Naive B cell (primary cell): ENCODE data around the gene GPR137. TPM values are rescaled to one million over a fixed set of nuclear protein-coding genes. Genes with fewer than 3 reads are reported as not detected.
"Not testable (repeated sequence)": the region's sequence is repeated elsewhere in the genome, so short reads cannot be mapped to it uniquely, and the experiment has no call there.

Experiments
- ATAC-seq, 2 donors: fragments of 150-1000 bp; cut with Tn5 transposase; 2 replicates each; pipeline ENCODE4 v1.10.0; 2021; ENCODE audit warnings: low read depth in 2 of 2, mild to moderate bottlenecking in 2 of 2, moderate library complexity in 2 of 2
- DNase-seq: peaks from one replicate; pipeline ENCODE4 v3.0.0; 2022
- H3K27ac Mint-ChIP-seq, 6 donors: one replicate each; pipeline ENCODE4 v1.8.0; 2020 to 2022; ENCODE audit warnings: mild to moderate bottlenecking in 6 of 6, mixed read lengths in 6 of 6, moderate library complexity in 5 of 6, inconsistent platforms in 2 of 6
- H3K27me3 Mint-ChIP-seq, 3 donors: one replicate each; pipeline ENCODE4 v1.8.0; 2021 to 2022; ENCODE audit warnings: mixed read lengths in 3 of 3, mild to moderate bottlenecking in 1 of 3
- H3K36me3 Mint-ChIP-seq, 2 donors: one replicate each; pipeline ENCODE4 v1.8.0; 2020 to 2022; ENCODE audit warnings: mixed read lengths in 2 of 2, inconsistent platforms in 1 of 2, mild to moderate bottlenecking in 1 of 2
- H3K4me1 Mint-ChIP-seq, 3 donors: one replicate each; pipeline ENCODE4 v1.8.0; 2020 to 2022; ENCODE audit warnings: mixed read lengths in 3 of 3, inconsistent platforms in 1 of 3, mild to moderate bottlenecking in 1 of 3, moderate library complexity in 1 of 3
- H3K4me3 Mint-ChIP-seq, 8 donors: one replicate each; pipeline ENCODE4 v1.8.0; 2020 to 2022; ENCODE audit warnings: mild to moderate bottlenecking in 8 of 8, mixed read lengths in 8 of 8, moderate library complexity in 8 of 8, inconsistent platforms in 2 of 8
- H3K9me3 Mint-ChIP-seq, 7 donors: one replicate each; pipeline ENCODE4 v1.8.0; 2020 to 2022; ENCODE audit warnings: mixed read lengths in 7 of 7, mild to moderate bottlenecking in 5 of 7, inconsistent platforms in 2 of 7, moderate library complexity in 1 of 7
- polyA plus RNA-seq, 6 donors: library from polyadenylated mRNA; unstranded; fragments of 300-500 nt; fragmentation: Illumina TruSeq; gene quantifications; one replicate each; pipeline ENCODE4 v1.2.3, GENCODE V29; 2021; ENCODE audit warnings: low read depth in 6 of 6

Gene GPR137
- polyA plus RNA-seq, 6 donors from 2014 or later: 17.3 to 35.5 (median 21.0) TPM

DNA sequence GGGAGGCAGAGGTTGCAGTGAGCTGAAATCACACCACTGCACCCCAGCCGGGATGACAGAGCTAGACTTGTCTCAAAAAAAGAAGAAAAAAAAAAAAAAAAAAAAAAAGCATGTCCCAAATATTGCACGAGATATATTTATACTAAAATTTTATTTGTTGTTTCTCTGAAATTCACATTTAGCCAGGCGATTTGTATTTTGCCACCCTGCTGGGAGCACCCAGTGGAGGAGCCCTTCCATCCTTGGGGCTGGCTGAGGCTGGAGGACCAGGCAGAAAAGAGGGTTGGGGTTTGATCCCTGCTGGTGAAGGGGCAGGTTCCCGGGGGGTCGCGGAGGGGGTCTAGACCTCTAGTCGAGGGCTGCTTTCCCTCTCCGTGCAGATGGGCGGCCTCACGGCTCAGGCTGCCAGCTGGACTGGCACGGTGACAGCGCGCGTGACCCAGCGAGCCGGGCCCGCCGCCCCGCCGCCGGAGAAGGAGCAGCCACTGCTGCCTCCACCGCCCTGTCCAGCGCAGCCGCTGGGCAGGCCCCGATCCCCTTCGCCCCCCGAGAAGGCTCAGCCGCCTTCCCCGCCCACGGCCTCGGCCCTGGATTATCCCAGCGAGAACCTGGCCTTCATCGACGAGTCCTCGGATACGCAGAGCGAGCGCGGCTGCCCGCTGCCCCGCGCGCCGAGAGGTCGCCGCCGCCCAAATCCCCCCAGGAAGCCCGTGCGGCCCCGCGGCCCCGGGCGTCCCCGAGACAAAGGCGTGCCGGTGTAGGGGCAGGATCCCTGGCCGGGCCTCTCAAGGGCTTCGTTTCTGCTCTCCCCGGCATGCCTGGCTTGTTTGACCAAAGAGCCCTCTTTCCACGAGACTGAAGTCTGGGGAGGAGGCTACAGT, 13.6 kb downstream of the GPR137 start:
- H3K9me3 Mint-ChIP-seq: no peaks in the 10 kb centered on the region
- peak overlapping the region; percentile 22 to 87 (median 76) for H3K4me3 Mint-ChIP-seq
- no peak for ATAC-seq
- peak overlapping the region in 5 of 6 donors; percentile 62 to 99 (median 69) for H3K27ac Mint-ChIP-seq
- DNase-seq: no peak
- peaks cover 17 to 44% (median 40%) of the 10 kb centered on the region in 3 donors for H3K4me1 Mint-ChIP-seq
- H3K27me3 Mint-ChIP-seq: peaks cover 51 to 76% (median 61%) of the 10 kb centered on the region in 3 donors
- no peaks in the 10 kb centered on the region for H3K36me3 Mint-ChIP-seq

DNA sequence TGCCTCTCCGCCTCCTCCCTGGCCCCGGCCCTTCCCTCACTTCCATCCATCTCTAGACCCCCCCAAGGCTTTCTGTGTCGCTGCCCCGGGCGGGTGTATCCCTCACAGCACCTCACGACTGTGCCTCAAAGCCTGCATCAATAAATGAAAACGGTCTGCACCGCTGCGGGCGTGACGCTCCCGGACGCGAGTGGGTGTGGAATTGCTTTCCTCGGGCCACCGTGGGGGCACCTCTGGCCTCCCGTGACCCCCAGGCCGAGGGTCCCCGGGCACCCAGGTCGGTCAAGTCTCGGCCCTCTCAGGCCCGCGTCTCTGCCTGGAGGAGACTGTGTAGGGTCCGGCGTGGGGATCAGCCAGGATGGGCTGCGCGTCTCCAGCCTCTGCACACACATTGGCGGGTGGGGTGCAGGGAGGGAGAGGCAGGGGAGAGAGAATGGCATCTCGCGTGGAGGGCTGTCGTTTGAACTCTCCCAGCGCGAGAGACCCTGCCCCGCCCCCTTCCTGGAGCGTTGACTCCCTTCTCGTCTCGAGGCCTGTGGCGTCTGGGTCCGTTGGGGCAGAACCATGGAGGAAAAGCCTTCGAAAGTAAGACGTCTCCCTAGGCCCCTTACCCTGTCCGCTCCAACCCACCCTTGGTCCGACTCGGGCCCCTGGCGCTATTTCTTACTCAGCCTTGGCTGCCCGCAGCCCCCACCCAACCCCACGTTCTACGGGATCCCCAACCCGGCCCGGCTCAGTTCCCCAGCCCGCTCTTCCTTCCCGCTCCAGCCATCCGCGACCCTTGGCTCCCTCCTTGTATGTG, 14.4 kb downstream of the GPR137 start, which contains the start of gene CATSPERZ:
Gene CATSPERZ (plus strand): TSS at position 512 of the 802 bp plus-strand sequence. CDS start 53 bp downstream, at position 565.
- Mint-ChIP-seq H3K27me3 (peaks cover 49 to 70% (median 53%) of the 10 kb centered on the region in 3 donors), H3K9me3 (no peaks in the 10 kb centered on the region), H3K4me3 (peak within 1 kb of the TSS; percentile 79 to 93 (median 88)), H3K4me1 (peaks cover 17 to 48% (median 44%) of the 10 kb centered on the region in 3 donors), H3K36me3 (no peaks in the 10 kb centered on the region), H3K27ac (peak within 1 kb of the TSS; percentile 88 to 99 (median 96))
- DNase-seq (no peak), ATAC-seq (no peak)

DNA sequence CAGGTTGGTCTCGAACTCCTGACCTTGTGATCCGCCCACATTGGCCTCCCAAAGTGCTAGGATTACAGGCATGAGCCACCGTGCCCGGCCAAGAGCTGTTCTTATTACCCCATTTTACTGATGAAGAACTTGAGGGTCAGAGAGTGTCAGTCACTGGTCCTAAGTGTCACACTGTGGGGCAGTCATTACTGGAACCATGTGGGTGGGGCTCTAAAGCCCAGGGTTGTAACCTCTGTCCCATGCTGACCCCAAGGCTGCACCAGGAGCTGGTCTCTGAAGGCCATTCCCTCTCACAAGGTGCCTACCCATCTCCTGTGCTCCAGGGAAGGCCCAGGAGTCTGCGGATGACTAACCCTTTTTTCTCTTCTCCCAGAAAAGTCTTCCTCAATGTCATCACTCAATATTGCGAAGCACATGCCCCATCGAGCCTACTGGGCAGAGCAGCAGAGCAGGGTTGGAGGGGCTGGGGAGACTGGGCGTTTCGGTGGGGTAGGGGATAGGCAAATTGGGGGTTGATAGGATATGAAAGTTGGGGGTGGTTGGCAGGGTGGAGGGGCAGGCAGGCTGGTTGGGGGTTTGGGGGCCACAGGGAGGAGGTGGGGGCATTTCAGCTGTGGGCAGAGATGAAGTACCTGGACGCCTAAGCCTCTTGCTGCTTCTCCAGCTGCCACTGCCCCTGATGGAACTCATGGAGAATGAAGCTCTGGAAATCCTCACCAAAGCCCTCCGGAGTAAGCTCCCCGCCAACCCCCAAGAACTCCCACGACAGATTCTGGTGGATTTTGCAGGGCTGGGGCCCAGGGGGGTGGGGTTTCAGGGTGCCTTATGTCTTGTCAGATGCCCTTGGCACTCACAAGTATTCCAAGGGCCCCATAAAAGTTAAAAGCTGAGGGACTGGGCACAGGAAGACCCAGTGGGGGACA, 17.7 kb downstream of the GPR137 start:
- H3K27me3 Mint-ChIP-seq: peaks cover 18 to 37% (median 22%) of the 10 kb centered on the region in 3 donors
- DNase-seq (no peak), ATAC-seq (no peak)
- H3K27ac Mint-ChIP-seq: peak overlapping the region in 5 of 6 donors; percentile 56 to 98 (median 82)
- no peaks in the 10 kb centered on the region for H3K9me3 Mint-ChIP-seq
- H3K4me3 Mint-ChIP-seq: peak overlapping the region in 4 of 8 donors; percentile 89 to 97 (median 94)
- H3K36me3 Mint-ChIP-seq: no peaks in the 10 kb centered on the region
- peaks cover 21 to 53% (median 44%) of the 10 kb centered on the region in 3 donors for H3K4me1 Mint-ChIP-seq

DNA sequence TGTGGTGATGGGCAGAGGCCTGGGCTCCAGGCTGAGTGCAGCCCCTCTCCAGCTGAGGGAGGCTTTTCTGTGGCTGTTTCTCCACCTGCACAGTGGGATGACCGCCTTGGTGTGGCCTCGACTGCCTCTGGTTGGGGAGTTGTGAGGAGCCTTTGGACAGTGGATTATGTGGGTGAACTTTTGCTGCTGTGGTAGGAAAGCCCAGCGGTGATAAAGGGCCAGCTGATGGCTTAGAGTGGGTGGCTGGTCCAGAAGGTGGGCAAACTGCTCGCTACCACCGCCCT, 18.3 kb downstream of the GPR137 start:
- no peak for ATAC-seq
- DNase-seq: no peak
- no peaks in the 10 kb centered on the region for H3K36me3 Mint-ChIP-seq
- peak overlapping the region; percentile 91 to 98 (median 95) for H3K27ac Mint-ChIP-seq
- H3K4me3 Mint-ChIP-seq: peak overlapping the region in 7 of 8 donors; percentile 89 to 97 (median 94)
- peaks cover 21 to 47% (median 44%) of the 10 kb centered on the region in 3 donors for H3K4me1 Mint-ChIP-seq
- no peaks in the 10 kb centered on the region for H3K9me3 Mint-ChIP-seq
- peaks cover 16 to 31% (median 18%) of the 10 kb centered on the region in 3 donors for H3K27me3 Mint-ChIP-seq

DNA sequence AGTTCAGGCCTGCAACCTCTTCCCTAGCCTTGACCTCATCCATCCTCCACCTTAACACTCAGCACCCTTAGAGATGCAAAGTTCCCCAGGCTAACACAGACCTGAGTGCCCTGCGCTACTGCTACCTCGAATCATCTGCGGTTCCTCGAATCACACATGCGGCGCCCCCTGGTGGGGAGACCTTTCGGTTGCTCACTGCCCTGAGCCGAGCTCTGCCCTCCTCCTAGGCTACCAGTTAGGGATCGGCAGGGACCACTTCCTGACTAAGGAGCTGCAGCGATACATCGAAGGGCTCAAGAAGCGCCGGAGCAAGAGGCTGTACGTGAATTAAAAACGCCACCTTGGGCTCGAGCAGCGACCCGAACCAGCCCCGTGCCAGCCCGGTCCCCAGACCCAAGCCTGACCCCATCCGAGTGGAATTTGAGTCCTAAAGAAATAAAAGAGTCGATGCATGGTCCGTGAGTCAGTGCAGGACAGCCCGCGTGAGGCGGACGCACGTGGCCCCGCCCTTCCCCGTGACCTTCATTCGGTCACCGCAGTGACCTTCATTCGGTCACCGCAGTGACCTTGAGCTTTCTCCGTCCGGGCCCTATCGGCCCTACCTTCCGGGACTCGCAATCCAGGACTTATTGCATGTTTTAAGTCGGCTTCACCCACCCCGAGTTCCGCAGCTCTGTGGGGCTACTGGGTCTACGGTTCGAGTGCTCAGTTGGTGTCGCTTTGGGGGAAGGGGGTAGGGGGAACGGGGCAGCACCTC, 18.8 kb downstream of the GPR137 start:
- Mint-ChIP-seq H3K27me3 (peaks cover 15 to 26% (median 16%) of the 10 kb centered on the region in 3 donors), H3K4me3 (peak overlapping the region; percentile 89 to 97 (median 94)), H3K27ac (peak overlapping the region; percentile 91 to 98 (median 95)), H3K4me1 (peaks cover 21 to 50% (median 43%) of the 10 kb centered on the region in 3 donors), H3K9me3 (no peaks in the 10 kb centered on the region), H3K36me3 (no peaks in the 10 kb centered on the region)
- DNase-seq (peak; percentile 83), ATAC-seq (peak; percentile 31 to 37)

DNA sequence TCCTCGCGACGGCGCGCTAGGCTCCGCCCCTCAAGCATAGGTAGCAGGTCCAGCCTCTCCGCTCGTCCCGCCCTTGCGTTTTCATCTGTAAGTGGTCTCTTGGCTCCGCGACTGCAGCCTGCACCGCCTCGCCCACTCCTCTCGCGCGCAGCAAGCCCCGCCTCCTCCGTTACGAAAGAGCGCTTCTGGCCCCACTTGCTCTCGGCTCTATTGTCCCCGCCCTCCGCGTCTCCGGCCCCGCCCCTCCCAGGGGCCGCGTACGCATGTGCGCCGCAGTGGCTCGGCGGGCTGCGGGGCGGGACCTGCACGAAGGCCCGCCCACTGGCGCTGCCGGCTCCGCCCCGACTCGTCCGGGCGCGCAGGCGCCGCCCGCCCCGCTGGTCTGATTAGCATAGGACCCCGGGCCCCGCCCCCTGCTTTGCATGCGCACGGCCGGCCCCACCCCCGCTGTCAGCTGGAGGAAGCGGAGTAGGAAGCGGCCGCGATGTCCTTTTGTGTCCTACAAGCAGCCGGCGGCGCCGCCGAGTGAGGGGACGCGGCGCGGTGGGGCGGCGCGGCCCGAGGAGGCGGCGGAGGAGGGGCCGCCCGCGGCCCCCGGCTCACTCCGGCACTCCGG, 19.5 kb downstream of the GPR137 start, which contains the start of gene ESRRA:
Gene ESRRA (plus strand): TSS at position 450 of the 616 bp plus-strand sequence. CDS start 1,656 bp downstream, outside the sequence.
- no peaks in the 10 kb centered on the region for H3K9me3 Mint-ChIP-seq
- ATAC-seq: peak; percentile 64 to 65
- peak within 1 kb of the TSS; percentile 94 to 98 (median 98) for H3K27ac Mint-ChIP-seq
- peaks cover 9 to 19% (median 15%) of the 10 kb centered on the region in 3 donors for H3K27me3 Mint-ChIP-seq
- peaks cover 17 to 48% (median 36%) of the 10 kb centered on the region in 3 donors for H3K4me1 Mint-ChIP-seq
- H3K4me3 Mint-ChIP-seq: peak within 1 kb of the TSS; percentile 94 to 100 (median 98)
- no peaks in the 10 kb centered on the region for H3K36me3 Mint-ChIP-seq
- peak; percentile 100 for DNase-seq

DNA sequence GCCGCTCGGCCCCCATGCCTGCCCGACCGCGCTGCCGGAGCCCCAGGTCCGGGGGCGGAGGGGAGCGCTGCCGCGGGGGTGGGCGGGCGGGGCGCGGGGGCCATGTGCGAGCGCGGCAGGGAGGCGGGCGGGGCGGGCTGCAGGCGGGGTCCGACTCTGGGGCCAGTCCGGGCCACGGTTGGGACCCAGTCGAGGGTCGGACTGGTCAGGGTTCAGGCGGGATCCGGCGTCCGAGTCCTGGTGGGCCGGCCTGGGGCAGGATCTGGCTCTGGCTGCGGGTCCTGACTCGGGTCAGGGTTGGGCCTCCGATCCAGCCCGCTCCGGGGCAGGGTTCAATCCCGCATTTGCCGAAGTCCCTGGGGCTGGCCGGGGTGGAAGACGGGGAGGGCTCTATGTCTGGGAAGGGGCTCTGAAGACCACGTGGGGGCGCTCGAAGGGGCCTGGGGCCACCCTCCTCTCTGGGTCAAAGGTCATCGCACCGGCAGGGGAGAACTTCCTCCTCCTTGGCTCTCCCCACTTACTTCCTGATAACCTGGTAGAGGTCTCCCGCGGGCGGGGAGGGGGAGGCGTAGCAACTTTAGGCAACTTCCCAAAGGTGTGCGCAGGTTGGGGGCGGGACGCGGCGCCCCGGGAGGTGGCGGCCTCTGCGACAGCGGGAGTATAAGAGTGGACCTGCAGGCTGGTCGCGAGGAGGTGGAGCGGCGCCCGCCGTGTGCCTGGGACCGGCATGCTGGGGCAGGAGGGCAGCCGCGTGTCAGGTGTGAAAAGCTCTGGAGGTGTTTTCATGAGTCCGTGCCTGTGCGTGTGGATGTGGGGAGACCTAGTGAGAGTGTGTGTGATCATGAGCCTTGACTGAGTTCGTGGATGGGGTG, 20.3 kb downstream of the GPR137 start:
- Mint-ChIP-seq H3K4me3 (peak overlapping the region; percentile 94 to 100 (median 98)), H3K36me3 (no peaks in the 10 kb centered on the region)

DNA sequence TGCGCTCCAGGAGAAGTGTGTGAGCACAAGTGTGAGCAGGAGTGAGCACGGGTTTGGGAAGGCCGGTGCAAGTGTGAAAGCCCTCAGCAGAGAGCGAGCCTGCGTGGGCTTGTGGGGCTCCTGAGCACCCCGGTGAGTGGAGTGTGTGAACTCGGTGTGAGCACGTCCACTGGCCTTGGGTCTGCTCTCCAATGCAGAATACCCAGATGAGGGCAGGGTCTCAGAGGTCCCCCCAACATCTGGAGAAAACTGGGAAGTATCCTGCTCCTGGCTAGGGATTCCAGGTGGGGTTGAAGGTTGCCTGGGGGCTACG, 20.9 kb downstream of the GPR137 start:
- no peak for DNase-seq
- Mint-ChIP-seq H3K36me3 (no peaks in the 10 kb centered on the region), H3K4me3 (peak overlapping the region; percentile 94 to 100 (median 98))

More for the DNA sequence above, 20.3 kb downstream of the GPR137 start:
- DNase-seq (peak; percentile 69), ATAC-seq (peak; percentile 17 to 22)
- peak overlapping the region; percentile 89 to 98 (median 96) for H3K27ac Mint-ChIP-seq
- H3K9me3 Mint-ChIP-seq: no peaks in the 10 kb centered on the region
- H3K27me3 Mint-ChIP-seq: peaks cover 1 to 12% (median 8%) of the 10 kb centered on the region in 3 donors
- peaks cover 10 to 43% (median 32%) of the 10 kb centered on the region in 3 donors for H3K4me1 Mint-ChIP-seq

DNA sequence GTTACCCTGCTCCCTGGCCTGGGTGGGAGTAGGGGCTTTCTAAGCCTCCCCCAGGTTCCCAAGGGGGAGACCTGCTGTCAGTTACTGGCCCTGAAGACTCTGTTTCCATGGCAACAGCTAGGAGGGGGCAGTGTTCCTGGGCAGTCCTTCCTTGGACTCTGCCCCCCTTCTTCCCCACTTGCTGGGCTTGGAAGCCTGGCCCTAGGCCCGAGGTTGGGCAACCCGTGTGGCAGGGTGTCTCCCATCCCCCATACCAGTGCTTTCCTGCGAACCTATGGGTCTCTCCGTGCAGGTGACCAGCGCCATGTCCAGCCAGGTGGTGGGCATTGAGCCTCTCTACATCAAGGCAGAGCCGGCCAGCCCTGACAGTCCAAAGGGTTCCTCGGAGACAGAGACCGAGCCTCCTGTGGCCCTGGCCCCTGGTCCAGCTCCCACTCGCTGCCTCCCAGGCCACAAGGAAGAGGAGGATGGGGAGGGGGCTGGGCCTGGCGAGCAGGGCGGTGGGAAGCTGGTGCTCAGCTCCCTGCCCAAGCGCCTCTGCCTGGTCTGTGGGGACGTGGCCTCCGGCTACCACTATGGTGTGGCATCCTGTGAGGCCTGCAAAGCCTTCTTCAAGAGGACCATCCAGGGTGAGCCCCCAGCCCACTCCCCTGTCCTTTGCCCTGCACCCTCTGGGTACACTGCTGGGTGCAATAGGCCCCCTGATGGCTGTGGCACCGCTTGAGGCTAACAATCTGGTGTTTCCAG, 21.4 kb downstream of the GPR137 start:
- Mint-ChIP-seq H3K27ac (peak overlapping the region in 3 of 6 donors; percentile 21 to 89 (median 35)), H3K9me3 (no peaks in the 10 kb centered on the region), H3K4me1 (peaks cover 10 to 34% (median 30%) of the 10 kb centered on the region in 3 donors), H3K4me3 (peak overlapping the region; percentile 47 to 100 (median 98)), H3K36me3 (no peaks in the 10 kb centered on the region), H3K27me3 (peaks cover 0 to 10% (median 5%) of the 10 kb centered on the region in 3 donors)
- no peak for ATAC-seq
- no peak for DNase-seq

More for the DNA sequence above, 20.9 kb downstream of the GPR137 start:
- ATAC-seq: no peak
- peaks cover 10 to 39% (median 30%) of the 10 kb centered on the region in 3 donors for H3K4me1 Mint-ChIP-seq
- peaks cover 0 to 10% (median 5%) of the 10 kb centered on the region in 3 donors for H3K27me3 Mint-ChIP-seq
- no peaks in the 10 kb centered on the region for H3K9me3 Mint-ChIP-seq
- peak overlapping the region; percentile 89 to 98 (median 96) for H3K27ac Mint-ChIP-seq

DNA sequence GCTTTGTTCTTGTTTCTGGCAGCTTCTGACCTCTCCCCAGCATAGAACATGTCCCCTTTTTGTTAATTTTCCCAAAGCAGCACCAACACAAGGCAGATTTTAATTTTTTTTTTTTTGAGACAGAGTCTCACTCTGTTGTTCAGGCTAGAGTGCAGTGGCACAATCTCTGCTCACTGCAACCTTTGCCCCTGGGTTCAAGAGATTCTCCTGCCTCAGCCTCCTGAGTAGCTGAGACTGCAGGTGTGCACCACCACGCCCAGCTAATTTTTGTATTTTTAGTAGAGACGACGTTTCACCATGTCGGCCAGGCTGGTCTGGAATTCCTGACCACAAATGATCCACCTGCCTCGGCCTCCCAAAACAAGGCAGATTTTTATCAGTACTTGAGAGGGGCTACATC, 22.1 kb downstream of the GPR137 start:
- H3K27ac Mint-ChIP-seq: peak overlapping the region in 2 of 6 donors; percentile 18 to 35

More for the DNA sequence above, 22.1 kb downstream of the GPR137 start:
- H3K27me3 Mint-ChIP-seq, H3K9me3 Mint-ChIP-seq, ATAC-seq, DNase-seq, H3K36me3 Mint-ChIP-seq: not testable (repeated sequence)
- Mint-ChIP-seq H3K4me1 (peaks cover 15 to 38% (median 35%) of the 10 kb centered on the region in 3 donors), H3K4me3 (peak overlapping the region in 6 of 8 donors; percentile 16 to 97 (median 37))
